H1 (cell line): ENCODE data around the gene AGFG1. TPM values are rescaled to one million over a fixed set of nuclear protein-coding genes. Genes with fewer than 3 reads are reported as not detected.

ENCODE experiments used
- CTCF ChIP-seq, 3 experiments: IDR thresholded peaks; 1 replicate in 2 of 3; 2 replicates in 1 of 3; pipeline versions ENCODE4 v1.5.1 to v1.6.1; 2011; ENCODE audit warnings: low read length in 3 of 3, mild to moderate bottlenecking in 3 of 3, inconsistent platforms in 2 of 3, low read depth in 1 of 3, moderate library complexity in 1 of 3; ENCODE audit not compliant: insufficient read depth in 1 of 3; ENCODE audit errors: control extremely low read depth in 1 of 3
- NRF1 ChIP-seq: IDR thresholded peaks from 2 replicates; pipeline ENCODE4 v1.6.1; 2011; ENCODE audit warnings: mild to moderate bottlenecking, low read depth, low read length, improper control_type of control experiment
- TAF7 ChIP-seq: optimal IDR thresholded peaks from 2 replicates; pipeline ENCODE3; 2011; ENCODE audit warnings: low read depth, mild to moderate bottlenecking, inconsistent platforms, low read length, moderate library complexity, borderline replicate concordance
- TEAD4 ChIP-seq: IDR thresholded peaks from 2 replicates; pipeline ENCODE4 v1.6.1; 2012; ENCODE audit warnings: low read depth, low read length, inconsistent platforms, mixed read lengths
- USF2 ChIP-seq: IDR thresholded peaks from 2 replicates; pipeline ENCODE4 v1.6.1; 2011; ENCODE audit warnings: low read length, improper control_type of control experiment
- polyA plus RNA-seq, 7 experiments: library from polyadenylated mRNA; depleted of rRNA in 3 of 7; stranded (reverse) in 5 of 7; unstranded in 2 of 7; fragments of >200 nt in 5 of 7; fragments of 200-250 nt in 2 of 7; gene quantifications; 1 replicate in 5 of 7; 2 replicates in 1 of 7; 4 replicates in 1 of 7; pipeline versions ENCODE4 v1.2.1 to v1.2.3, GENCODE V29; 2011 to 2013; ENCODE audit warnings: missing spikeins in 2 of 7, mixed read lengths in 2 of 7
- total RNA-seq: library from RNA; stranded (reverse); fragmentation: NEBNext Ultra II Directional; extraction: Animal tissue kit (Norgen Biotek cat#: 25700); gene quantifications from 2 replicates; pipeline ENCODE4 v1.2.1, GENCODE V29; 2021

Gene AGFG1
- total and polyA plus RNA-seq, 2 of the 8 experiments (the other 6 are each of a cell fraction or from before 2014, with no cell fraction given) = 102 to 147 TPM

GRCh38 chr2:227477291-227477690, 5.3 kb downstream of the AGFG1 start (continued):
- TF ChIP-seq TAF7 = no peak
- no peak for TF ChIP-seq USF2
- TF ChIP-seq TEAD4 = no peak
- no peak for TF ChIP-seq NRF1
- TF ChIP-seq CTCF (IDR thresholded peaks at IDR 0.05; ENCODE audit: control extremely low read depth in 1 of 3, insufficient read depth in 1 of 3, low read depth in 1 of 3, low read length in 3 of 3) = no peak
